T-cell (primary cell): Measurements from ENCODE around the gene TMEM129. TPM values are rescaled to one million over a fixed set of nuclear protein-coding genes. Genes with fewer than 3 reads are reported as not detected.
A peak's percentile ranks its signal among the peaks of the same experiment; 100 is the strongest.
"Not testable (repeated sequence)": the region's sequence is repeated elsewhere in the genome, so short reads cannot be mapped to it uniquely, and the experiment has no call there.

Source experiments
- ATAC-seq, 4 experiments: fragments of 200-7000 bp in 3 of 4; fragments of 150-1000 bp in 1 of 4; cut with Tn5 transposase; replicated peaks in 1 of 4; 1 replicate in 3 of 4; 2 replicates in 1 of 4; pipeline ENCODE4 v1.10.0; 2021; ENCODE audit warnings: moderate library complexity in 3 of 4, mild to moderate bottlenecking in 2 of 4, moderate number of reproducible peaks in 1 of 4
- CTCF ChIA-PET, 2 donors: fragments of 300-600 bp; sonication (Branson Sonifier 250); formaldehyde crosslinking; loops; one replicate each; lab custom pipeline; 2022; ENCODE audit warnings: antibody characterized with exemption in 2 of 2; lab: Charles Lee
- POLR2A ChIA-PET, 2 donors: fragments of 300-600 bp; sonication (Branson Sonifier 250); formaldehyde crosslinking; loops; one replicate each; lab custom pipeline; 2022; ENCODE audit warnings: antibody characterized with exemption in 2 of 2; lab: Charles Lee
- DNase-seq, 35 experiments: peaks; one replicate each; pipeline versions ENCODE4 v3.0.0 to v3.0.0-alpha.2; 2013 to 2023
- H3K27ac ChIP-seq: one replicate; pipeline ENCODE4 v1.5.1; 2013; ENCODE audit warnings: low read length
- H3K27me3 ChIP-seq, 2 experiments: replicated peaks in 1 of 2; 1 replicate in 1 of 2; 2 replicates in 1 of 2; pipeline versions ENCODE4 v1.6.1 to v1.7.0; 2013; ENCODE audit warnings: low read length in 1 of 2, mixed read lengths in 1 of 2; ENCODE audit not compliant: control insufficient read depth in 2 of 2, insufficient read depth in 2 of 2; ENCODE audit errors: extremely low read depth in 1 of 2
- H3K36me3 ChIP-seq, 2 donors: 1 replicate in 1 of 2; 2 replicates in 1 of 2; pipeline versions ENCODE4 v1.6.1 to v1.7.0; 2013; ENCODE audit warnings: low read length in 1 of 2; ENCODE audit not compliant: control insufficient read depth in 2 of 2, insufficient read depth in 1 of 2; ENCODE audit errors: extremely low read depth in 1 of 2
- H3K4me1 ChIP-seq, 2 experiments: 1 replicate in 1 of 2; 2 replicates in 1 of 2; pipeline versions ENCODE4 v1.6.1 to v1.7.0; 2013; ENCODE audit warnings: low read length in 2 of 2, mixed read lengths in 1 of 2; ENCODE audit not compliant: insufficient read depth in 2 of 2, control insufficient read depth in 1 of 2; ENCODE audit errors: extremely low read depth in 1 of 2
- H3K4me3 ChIP-seq, 2 donors: 1 replicate in 1 of 2; 2 replicates in 1 of 2; pipeline versions ENCODE4 v1.5.1 to v1.7.0; 2013; ENCODE audit warnings: mild to moderate bottlenecking in 2 of 2, low read length in 1 of 2, moderate library complexity in 1 of 2; ENCODE audit not compliant: control insufficient read depth in 1 of 2; ENCODE audit errors: extremely low read depth in 1 of 2
- H3K9me3 ChIP-seq: 2 replicates; pipeline ENCODE4 v1.7.0; 2013
- H3K27ac Mint-ChIP-seq, 2 donors: one replicate each; pipeline ENCODE4 v1.8.0; 2020 to 2021; ENCODE audit warnings: mild to moderate bottlenecking in 2 of 2, mixed read lengths in 2 of 2
- H3K27me3 Mint-ChIP-seq, 2 donors: one replicate each; pipeline ENCODE4 v1.8.0; 2021 to 2022; ENCODE audit warnings: mixed read lengths in 2 of 2
- H3K36me3 Mint-ChIP-seq: one replicate; pipeline ENCODE4 v1.8.0; 2021; ENCODE audit warnings: mixed read lengths
- H3K4me1 Mint-ChIP-seq, 3 donors: one replicate each; pipeline ENCODE4 v1.8.0; 2020 to 2022; ENCODE audit warnings: mixed read lengths in 3 of 3, mild to moderate bottlenecking in 1 of 3
- H3K4me3 Mint-ChIP-seq, 3 donors: one replicate each; pipeline ENCODE4 v1.8.0; 2020 to 2022; ENCODE audit warnings: mild to moderate bottlenecking in 3 of 3, mixed read lengths in 3 of 3, moderate library complexity in 3 of 3
- H3K9me3 Mint-ChIP-seq, 3 donors: one replicate each; pipeline ENCODE4 v1.8.0; 2020 to 2022; ENCODE audit warnings: mixed read lengths in 3 of 3
- WGBS: methylation state at CpG from one replicate; pipeline ENCODE4 v1.1.5; 2013; ENCODE audit warnings: missing lambda C conversion rate; ENCODE audit not compliant: insufficient coverage; 5-methylcytosine and 5-hydroxymethylcytosine counted together
- total RNA-seq, 35 experiments: library from RNA in 6 of 35; stranded (reverse) in 6 of 35; fragments of 120-200 nt in 1 of 35; gene quantifications; one replicate each; pipeline versions ENCODE4 v1.2.1 to v1.2.4 and lab custom pipeline; 2013 to 2026

Gene TMEM129
- total RNA-seq, 5 donors from 2014 or later (not counting 1 experiment from before 2014, with no cell fraction given) = 22.9 to 49.4 (median 46.3) TPM

DNA sequence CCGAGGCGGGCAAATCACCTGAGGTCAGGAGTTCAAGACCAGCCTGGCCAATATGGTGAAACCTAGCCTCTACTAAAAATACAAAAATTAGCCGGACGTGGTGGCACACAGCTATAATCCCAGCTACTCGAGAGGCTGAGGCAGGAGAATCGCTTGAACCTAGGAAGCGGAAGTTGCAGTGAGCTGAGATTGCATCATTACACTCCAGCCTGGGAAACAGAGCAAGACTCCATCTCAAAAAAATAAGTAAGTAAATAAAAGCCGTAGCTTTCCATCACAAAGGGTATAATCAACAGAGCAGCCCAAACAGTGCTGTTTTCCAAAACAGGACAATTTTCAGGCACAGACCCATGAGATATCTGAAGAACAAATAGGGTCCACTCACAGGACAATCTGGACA, 19.5 kb downstream of the TMEM129 start:
- H3K9me3 ChIP-seq, H3K4me1 ChIP-seq, H3K27ac Mint-ChIP-seq, H3K27me3 Mint-ChIP-seq, ATAC-seq, H3K9me3 Mint-ChIP-seq, H3K27ac ChIP-seq, H3K27me3 ChIP-seq, H3K4me3 Mint-ChIP-seq, DNase-seq, POLR2A ChIA-PET, H3K4me3 ChIP-seq: not testable (repeated sequence)
- 86% methylated on average over 4 of the region's 8 CpGs for WGBS
- H3K4me1 Mint-ChIP-seq = peaks cover 13 to 34% (median 30%) of the 10 kb centered on the region in 3 donors
- CTCF ChIA-PET = interaction anchor here (1.3 to 1.6 kb wide), 2 partner anchors 8 to 9 kb away, joined by 4 to 5 read pairs; no protein-coding TSS in a partner anchor
- H3K36me3 Mint-ChIP-seq = peaks cover 31% of the 10 kb centered on the region
- peaks cover 5 to 68% of the 10 kb centered on the region in 2 donors for H3K36me3 ChIP-seq

DNA sequence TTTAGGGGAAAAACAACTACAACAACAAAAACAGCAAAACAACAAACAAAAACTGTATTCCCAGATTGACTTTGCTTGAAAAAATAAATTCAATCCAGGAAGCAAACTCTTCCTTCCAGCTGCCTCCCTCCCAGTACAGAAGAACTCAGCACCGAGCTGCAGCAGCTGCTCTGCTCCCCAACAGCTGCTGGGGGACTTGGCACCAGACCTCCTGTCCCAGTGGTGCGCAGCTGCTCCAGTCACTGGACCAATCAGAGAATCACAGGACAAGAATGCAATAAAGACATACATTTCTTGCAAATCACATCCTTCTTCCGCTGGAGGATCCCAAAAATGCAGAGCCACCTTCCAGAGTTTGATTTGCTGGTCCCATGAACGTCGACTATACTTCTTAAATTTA, 25.2 kb downstream of the TMEM129 start:
- Histone ChIP-seq H3K36me3 (peaks cover 8 to 77% of the 10 kb centered on the region in 2 donors), H3K9me3 (no peaks in the 10 kb centered on the region), H3K4me1 (no peaks in the 10 kb centered on the region), H3K27ac (no peak overlapping the region), H3K27me3 (no peaks in the 10 kb centered on the region), H3K4me3 (no peak overlapping the region)
- Mint-ChIP-seq H3K27ac (no peak overlapping the region), H3K36me3 (peaks cover 35% of the 10 kb centered on the region), H3K4me1 (peaks cover 0 to 7% (median 4%) of the 10 kb centered on the region in 3 donors), H3K9me3 (no peaks in the 10 kb centered on the region), H3K27me3 (no peaks in the 10 kb centered on the region), H3K4me3 (no peak overlapping the region)
- CTCF ChIA-PET = interaction anchor here (0.8 to 1.4 kb wide), 3 partner anchors 29 to 30 kb away, joined by 3 to 10 read pairs (median 4); no protein-coding TSS in a partner anchor
- no peak for DNase-seq
- POLR2A ChIA-PET = interaction anchor here in 1 of 2 donors (0.6 kb wide), 1 partner anchor 86 kb away, joined by 3 read pairs; no protein-coding TSS in a partner anchor
- 85% methylated on average over 2 of the region's 5 CpGs for WGBS
- no peak for ATAC-seq

DNA sequence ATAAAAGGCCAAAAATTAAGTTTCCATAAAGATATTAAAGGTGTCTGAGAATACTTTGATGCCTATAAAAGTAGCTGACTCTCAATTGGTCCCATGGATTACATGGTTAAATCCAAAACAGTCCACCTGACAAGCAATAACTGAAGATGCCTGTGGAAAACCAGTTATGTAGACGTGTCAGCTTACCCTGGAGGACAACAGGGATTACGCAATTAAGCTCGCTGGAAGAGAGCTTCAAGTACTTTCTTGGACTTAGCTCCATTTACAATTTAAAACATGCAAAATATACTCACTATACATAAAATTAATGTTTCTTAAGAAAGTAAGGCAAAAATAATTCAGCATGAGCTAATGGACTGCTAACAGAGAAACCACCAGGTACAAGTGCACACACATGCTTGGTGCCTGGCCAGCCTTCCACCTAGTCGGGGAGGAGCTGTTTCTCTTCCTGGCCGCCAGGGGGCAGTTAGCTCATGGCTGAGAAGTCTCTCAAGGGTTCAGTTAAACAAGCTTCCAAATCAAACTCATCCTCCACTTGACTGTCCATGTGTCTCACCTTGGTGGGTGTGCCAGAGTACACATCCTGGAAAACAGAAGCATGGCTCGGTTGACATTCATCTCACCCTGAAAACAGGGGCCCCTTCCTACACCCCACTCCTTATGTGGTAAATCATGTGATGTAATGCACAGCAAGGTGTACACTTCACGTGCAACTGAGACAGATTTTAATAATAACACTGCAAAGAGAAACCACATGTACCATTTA, 27.8 kb downstream of the TMEM129 start:
- WGBS = 60% methylated on average over 1 of the region's 7 CpGs
- Histone ChIP-seq H3K4me3 (no peak overlapping the region), H3K9me3 (no peaks in the 10 kb centered on the region), H3K27me3 (no peaks in the 10 kb centered on the region), H3K27ac (peak overlapping the region; percentile 30), H3K4me1 (no peaks in the 10 kb centered on the region), H3K36me3 (peaks cover 10 to 63% of the 10 kb centered on the region in 2 donors)
- H3K4me1 Mint-ChIP-seq = peaks cover 0 to 4% (median 4%) of the 10 kb centered on the region in 3 donors
- H3K9me3 Mint-ChIP-seq = no peaks in the 10 kb centered on the region
- ATAC-seq (peak; percentile 89 to 97 (median 95)), DNase-seq (peak; percentile 58 to 90 (median 74))
- ChIA-PET CTCF (interaction anchor here (0.6 to 2.4 kb wide), 26 partner anchors 8 to 953 kb away, joined by 3 to 75 read pairs (median 4); partner anchors contain the start of genes FAM53A (in 1 of the 2), SLBP (in 1 of the 2), TACC3 (in 1 of the 2) and TMEM129 (in 1 of the 2)), POLR2A (interaction anchor here in 1 of 2 donors (0.7 to 1.2 kb wide), 2 partner anchors 19 to 205 kb away, joined by 4 read pairs; partner anchors contain the start of gene SLBP)
- H3K4me3 Mint-ChIP-seq = no peak overlapping the region
- H3K27ac Mint-ChIP-seq = peak overlapping the region; percentile 52 to 83
- peaks cover 27% of the 10 kb centered on the region for H3K36me3 Mint-ChIP-seq
- no peaks in the 10 kb centered on the region for H3K27me3 Mint-ChIP-seq

DNA sequence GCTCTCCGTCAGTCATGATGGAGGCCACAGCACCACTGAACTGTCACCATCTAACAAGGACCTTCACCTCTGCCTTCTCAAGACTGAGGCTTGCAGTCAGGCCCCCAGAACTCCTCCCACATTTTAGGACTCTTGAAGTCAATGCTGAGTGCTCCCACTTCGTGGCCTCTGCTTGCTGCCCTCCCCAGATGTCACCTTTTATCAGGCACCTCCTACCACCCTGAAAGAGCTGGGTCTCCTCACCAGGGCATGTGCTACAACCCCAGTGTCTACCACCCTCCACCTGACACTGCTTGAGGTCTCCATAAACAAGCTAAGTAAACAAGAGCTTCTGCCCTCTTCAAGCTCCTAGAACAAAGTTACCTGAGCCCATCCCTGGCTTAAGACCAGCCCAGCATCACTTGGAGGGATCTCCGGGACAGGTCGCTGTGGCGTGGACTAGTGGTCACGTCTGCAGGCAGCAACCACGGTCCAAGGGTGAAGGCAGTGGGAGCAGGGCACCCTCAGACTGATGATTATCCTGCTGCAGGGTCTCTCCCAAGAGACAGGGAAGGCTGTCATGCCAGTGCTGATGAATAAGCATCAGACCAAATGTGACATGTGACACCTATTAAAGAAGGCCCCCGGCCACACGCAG, 29.3 kb downstream of the TMEM129 start:
- Mint-ChIP-seq H3K27ac (no peak overlapping the region), H3K36me3 (peaks cover 27% of the 10 kb centered on the region), H3K27me3 (no peaks in the 10 kb centered on the region), H3K4me1 (peaks cover 0 to 4% (median 4%) of the 10 kb centered on the region in 3 donors), H3K9me3 (no peaks in the 10 kb centered on the region), H3K4me3 (no peak overlapping the region)
- DNase-seq (no peak), ATAC-seq (no peak)
- 95% methylated on average over 9 of the region's 9 CpGs for WGBS
- Histone ChIP-seq H3K27me3 (no peaks in the 10 kb centered on the region), H3K36me3 (peaks cover 10 to 53% of the 10 kb centered on the region in 2 donors), H3K4me1 (no peaks in the 10 kb centered on the region), H3K27ac (no peak overlapping the region), H3K4me3 (no peak overlapping the region), H3K9me3 (no peaks in the 10 kb centered on the region)
- CTCF ChIA-PET = interaction anchor here (0.7 to 1.6 kb wide), 2 partner anchors 36 to 85 kb away, joined by 3 to 4 read pairs; no protein-coding TSS in a partner anchor
- POLR2A ChIA-PET = no interaction called here

DNA sequence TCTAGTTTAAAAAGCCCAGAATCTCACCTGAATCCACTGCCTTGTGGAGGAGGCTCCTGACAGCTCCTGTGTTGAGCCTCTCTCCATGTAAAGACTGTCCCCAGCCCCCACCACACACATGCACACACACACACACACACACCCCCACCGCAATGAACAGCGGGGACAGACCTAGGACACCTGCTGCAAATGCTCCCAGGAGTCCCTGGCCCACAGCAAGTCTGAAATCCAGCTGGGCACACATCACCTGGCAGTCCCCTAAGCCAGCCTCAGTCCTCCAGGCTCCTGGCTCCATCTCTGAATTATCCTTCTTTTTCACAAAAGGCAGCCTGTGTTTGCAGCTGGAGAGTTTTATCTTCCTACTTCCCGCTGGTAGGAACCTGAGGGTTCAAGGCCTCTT, 30.4 kb downstream of the TMEM129 start:
- Mint-ChIP-seq H3K4me1 (peaks cover 0 to 4% (median 4%) of the 10 kb centered on the region in 3 donors), H3K27me3 (no peaks in the 10 kb centered on the region), H3K9me3 (no peaks in the 10 kb centered on the region), H3K4me3 (no peak overlapping the region), H3K27ac (no peak overlapping the region), H3K36me3 (peaks cover 23% of the 10 kb centered on the region)
- Histone ChIP-seq H3K27ac (no peak overlapping the region), H3K4me3 (no peak overlapping the region), H3K27me3 (no peaks in the 10 kb centered on the region), H3K4me1 (no peaks in the 10 kb centered on the region), H3K36me3 (peaks cover 5 to 44% of the 10 kb centered on the region in 2 donors), H3K9me3 (no peaks in the 10 kb centered on the region)
- POLR2A ChIA-PET = no interaction called here
- CTCF ChIA-PET = interaction anchor here in 1 of 2 donors (0.7 kb wide), 1 partner anchor 335 kb away, joined by 5 read pairs; no protein-coding TSS in a partner anchor
- WGBS = 90% methylated on average over 3 of the region's 3 CpGs
- ATAC-seq (no peak), DNase-seq (no peak)

DNA sequence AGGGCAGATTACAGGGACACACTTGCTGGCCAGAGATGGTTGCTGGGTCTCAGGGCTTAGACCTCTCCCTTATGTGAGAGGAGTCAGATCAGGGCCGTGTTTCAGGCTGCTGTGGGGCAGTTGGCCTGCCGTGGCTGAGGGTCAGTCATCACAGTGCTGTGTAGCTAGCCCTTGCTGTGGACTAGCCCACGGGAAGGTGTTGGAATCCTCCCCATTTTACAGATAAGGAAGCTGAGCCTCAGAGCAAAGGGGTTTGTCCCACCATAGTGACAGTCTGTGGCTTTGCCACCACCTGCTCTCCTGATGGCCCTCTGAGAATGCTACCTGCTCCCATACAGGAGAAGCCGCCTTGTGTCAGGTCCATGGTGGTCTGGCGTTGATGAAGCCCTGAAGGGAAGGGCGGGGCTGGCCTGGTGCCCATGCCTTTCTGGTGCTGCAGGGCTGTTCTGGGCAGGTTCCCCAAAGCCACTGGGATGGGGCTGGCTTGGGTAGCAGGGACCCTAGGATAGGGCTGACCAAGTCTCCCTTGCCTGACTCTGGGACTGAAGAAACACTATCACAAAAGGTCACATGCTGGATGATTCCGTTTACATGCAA, 34.6 kb downstream of the TMEM129 start:
- peaks cover 9 to 13% of the 10 kb centered on the region in 2 experiments for H3K4me1 ChIP-seq
- Mint-ChIP-seq H3K9me3 (no peaks in the 10 kb centered on the region), H3K27me3 (no peaks in the 10 kb centered on the region), H3K4me3 (peak overlapping the region in 1 of 3 donors; percentile 11), H3K36me3 (peaks cover 3% of the 10 kb centered on the region), H3K4me1 (peaks cover 10 to 13% (median 13%) of the 10 kb centered on the region in 3 donors), H3K27ac (peak overlapping the region in 1 of 2 donors; percentile 71)
- WGBS = 91% methylated on average over 4 of the region's 7 CpGs
- POLR2A ChIA-PET = interaction anchor here in 1 of 2 donors (0.6 kb wide), 1 partner anchor 430 kb away, joined by 3 read pairs; no protein-coding TSS in a partner anchor
- ATAC-seq (no peak), DNase-seq (no peak)
- H3K36me3 ChIP-seq = peaks cover 5 to 11% of the 10 kb centered on the region in 2 donors
- no peaks in the 10 kb centered on the region for H3K27me3 ChIP-seq
- H3K9me3 ChIP-seq = no peaks in the 10 kb centered on the region
- H3K4me3 ChIP-seq = no peak overlapping the region
- no peak overlapping the region for H3K27ac ChIP-seq
- CTCF ChIA-PET = no interaction called here
